ENCODE measurements around the gene TCOF1. TPM values are rescaled to one million over a fixed set of nuclear protein-coding genes. Genes with fewer than 3 reads are reported as not detected.
"Not testable (repeated sequence)": the region's sequence is repeated elsewhere in the genome, so short reads cannot be mapped to it uniquely, and the experiment has no call there.

The TCOF1 gene
- polyA plus RNA-seq, 1 donor (not counting 4 experiments of a cell fraction or from before 2014, with no cell fraction given), result 13.6 TPM

GRCh38 chr5:150412319-150413175 is 55.0 kb downstream of the TCOF1 start, which contains the start of gene CD74:
Gene CD74 (minus strand): TSS chr5:150412910. CDS start chr5:150412749, 161 bp downstream.
- Histone ChIP-seq H3K9me1 (ENCODE audit: control insufficient read depth, extremely low read depth, insufficient read depth, low read length) (no peaks in the 10 kb centered on the region), H4K20me1 (ENCODE audit: control insufficient read depth, extremely low read depth, insufficient read depth, low read length) (no peaks in the 10 kb centered on the region), H2AFZ (ENCODE audit: control insufficient read depth, low read length) (peak within 1 kb of the TSS; percentile 38), H3K4me2 (ENCODE audit: control insufficient read depth, extremely low read depth, insufficient read depth, low read depth, low read length) (no peak within 1 kb of the TSS), H3K36me3 (ENCODE audit: control insufficient read depth in 2 of 2, extremely low read depth in 1 of 2, insufficient read depth in 2 of 2, low read length in 2 of 2) (no peaks in the 10 kb centered on the region), H3K4me3 (ENCODE audit: control insufficient read depth in 2 of 3, extremely low read depth in 1 of 3, insufficient read depth in 2 of 3, low read depth in 1 of 3, low read length in 3 of 3) (no peak within 1 kb of the TSS), H3K9me3 (ENCODE audit: control insufficient read depth, low read depth, low read length) (no peaks in the 10 kb centered on the region), H3K79me2 (ENCODE audit: control insufficient read depth, insufficient read depth, low read length) (no peaks in the 10 kb centered on the region), H3K4me1 (ENCODE audit: control insufficient read depth, extremely low read depth, insufficient read depth, low read length) (no peaks in the 10 kb centered on the region), H3K27ac (ENCODE audit: control insufficient read depth, insufficient read depth, low read length) (no peak within 1 kb of the TSS), H3K27me3 (ENCODE audit: control insufficient read depth, extremely low read depth, insufficient read depth, low read length) (no peaks in the 10 kb centered on the region), H3K9ac (ENCODE audit: control insufficient read depth, extremely low read depth, insufficient read depth, low read length) (no peak within 1 kb of the TSS)
- dilution Hi-C loops (cut with MboI; ENCODE audit: extremely low pct_ligation_motif_present, low sequenced_read_pairs), result no loop called here
- DNase-seq (ENCODE audit: low read depth, low spot score) (no peak), FAIRE-seq (no peak)
- TF ChIP-seq CTCF (optimal IDR thresholded peaks at IDR 0.05 in 1 of 3, IDR thresholded peaks at IDR 0.05 in 1 of 3, conservative IDR thresholded peaks at IDR 0.05 in 1 of 3; ENCODE audit: extremely low read depth in 1 of 3, insufficient read depth in 2 of 3, low read length in 3 of 3) (no peak), EZH2 (IDR thresholded peaks at IDR 0.05; ENCODE audit: low read length) (no peak)

GRCh38 chr5:150413176-150413901 is 55.8 kb downstream of the TCOF1 start:
- Histone ChIP-seq H3K4me1 (ENCODE audit: control insufficient read depth, extremely low read depth, insufficient read depth, low read length) (no peaks in the 10 kb centered on the region), H3K27ac (ENCODE audit: control insufficient read depth, insufficient read depth, low read length) (no peak overlapping the region), H3K27me3 (ENCODE audit: control insufficient read depth, extremely low read depth, insufficient read depth, low read length) (no peaks in the 10 kb centered on the region), H3K36me3 (ENCODE audit: control insufficient read depth in 2 of 2, extremely low read depth in 1 of 2, insufficient read depth in 2 of 2, low read length in 2 of 2) (no peaks in the 10 kb centered on the region), H3K9me3 (ENCODE audit: control insufficient read depth, low read depth, low read length) (no peaks in the 10 kb centered on the region), H4K20me1 (ENCODE audit: control insufficient read depth, extremely low read depth, insufficient read depth, low read length) (no peaks in the 10 kb centered on the region), H2AFZ (ENCODE audit: control insufficient read depth, low read length) (no peak overlapping the region), H3K4me2 (ENCODE audit: control insufficient read depth, extremely low read depth, insufficient read depth, low read depth, low read length) (no peak overlapping the region), H3K9ac (ENCODE audit: control insufficient read depth, extremely low read depth, insufficient read depth, low read length) (no peak overlapping the region), H3K79me2 (ENCODE audit: control insufficient read depth, insufficient read depth, low read length) (no peaks in the 10 kb centered on the region), H3K9me1 (ENCODE audit: control insufficient read depth, extremely low read depth, insufficient read depth, low read length) (no peaks in the 10 kb centered on the region), H3K4me3 (ENCODE audit: control insufficient read depth in 2 of 3, extremely low read depth in 1 of 3, insufficient read depth in 2 of 3, low read depth in 1 of 3, low read length in 3 of 3) (no peak overlapping the region)
- no peak for DNase-seq (ENCODE audit: low read depth, low spot score)
- FAIRE-seq, result no peak
- dilution Hi-C loops (cut with MboI; ENCODE audit: extremely low pct_ligation_motif_present, low sequenced_read_pairs), result no loop called here
- TF ChIP-seq CTCF (optimal IDR thresholded peaks at IDR 0.05 in 1 of 3, IDR thresholded peaks at IDR 0.05 in 1 of 3, conservative IDR thresholded peaks at IDR 0.05 in 1 of 3; ENCODE audit: extremely low read depth in 1 of 3, insufficient read depth in 2 of 3, low read length in 3 of 3), result no peak
- no peak for TF ChIP-seq EZH2 (IDR thresholded peaks at IDR 0.05; ENCODE audit: low read length)

- H3K4me1 ChIP-seq (ENCODE audit: control insufficient read depth, extremely low read depth, insufficient read depth, low read length); H4K20me1 ChIP-seq (ENCODE audit: control insufficient read depth, extremely low read depth, insufficient read depth, low read length); H2AFZ ChIP-seq (ENCODE audit: control insufficient read depth, low read length); H3K27me3 ChIP-seq (ENCODE audit: control insufficient read depth, extremely low read depth, insufficient read depth, low read length); H3K79me2 ChIP-seq (ENCODE audit: control insufficient read depth, insufficient read depth, low read length); DNase-seq (ENCODE audit: low read depth, low spot score); H3K4me3 ChIP-seq (ENCODE audit: control insufficient read depth in 2 of 3, extremely low read depth in 1 of 3, insufficient read depth in 2 of 3, low read depth in 1 of 3, low read length in 3 of 3); H3K27ac ChIP-seq (ENCODE audit: control insufficient read depth, insufficient read depth, low read length); H3K9me3 ChIP-seq (ENCODE audit: control insufficient read depth, low read depth, low read length); H3K36me3 ChIP-seq (ENCODE audit: control insufficient read depth in 2 of 2, extremely low read depth in 1 of 2, insufficient read depth in 2 of 2, low read length in 2 of 2); H3K4me2 ChIP-seq (ENCODE audit: control insufficient read depth, extremely low read depth, insufficient read depth, low read depth, low read length); H3K9ac ChIP-seq (ENCODE audit: control insufficient read depth, extremely low read depth, insufficient read depth, low read length); FAIRE-seq; dilution Hi-C loops (cut with MboI; ENCODE audit: extremely low pct_ligation_motif_present, low sequenced_read_pairs); H3K9me1 ChIP-seq (ENCODE audit: control insufficient read depth, extremely low read depth, insufficient read depth, low read length): not testable (repeated sequence)
These were observed 56.6 kb downstream of the TCOF1 start for GRCh38 chr5:150413902-150414790.

All from keratinocyte (primary cell).